ENCODE results near the gene BICC1. TPM values are rescaled to one million over a fixed set of nuclear protein-coding genes. Genes with fewer than 3 reads are reported as not detected.

The BICC1 gene
- total RNA-seq, 1 donor from 2014 or later: 0.12 TPM

DNA sequence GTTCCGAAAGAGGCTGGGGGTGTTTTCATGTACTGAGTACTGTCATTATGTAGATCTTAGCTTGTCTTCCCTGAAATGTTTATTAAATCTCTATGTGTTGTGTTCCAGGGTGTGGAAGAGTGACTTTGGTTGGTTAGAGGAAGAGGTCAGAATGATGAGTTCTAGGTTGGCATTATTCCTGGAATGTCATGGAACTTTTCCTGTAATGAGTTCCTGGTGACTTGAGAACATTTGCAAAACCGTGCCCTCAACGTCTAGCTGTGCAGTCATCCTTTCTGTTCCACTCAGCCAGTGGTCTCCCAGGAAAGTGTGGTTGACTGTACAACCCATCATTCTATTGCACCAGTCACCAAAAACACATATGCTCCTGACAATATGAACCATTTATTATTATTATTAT is 129.6 kb downstream of the BICC1 start:
- Mint-ChIP-seq H3K36me3 (ENCODE audit: unreplicated experiment) (no peaks in the 10 kb centered on the region), H3K27ac (ENCODE audit: unreplicated experiment) (no peak overlapping the region), H3K4me1 (ENCODE audit: low read depth, unreplicated experiment) (no peaks in the 10 kb centered on the region), H3K27me3 (ENCODE audit: unreplicated experiment) (no peaks in the 10 kb centered on the region), H3K4me3 (ENCODE audit: unreplicated experiment) (no peak overlapping the region), H3K9me3 (ENCODE audit: unreplicated experiment) (no peaks in the 10 kb centered on the region)
- TF ChIP-seq, protein P1, sequence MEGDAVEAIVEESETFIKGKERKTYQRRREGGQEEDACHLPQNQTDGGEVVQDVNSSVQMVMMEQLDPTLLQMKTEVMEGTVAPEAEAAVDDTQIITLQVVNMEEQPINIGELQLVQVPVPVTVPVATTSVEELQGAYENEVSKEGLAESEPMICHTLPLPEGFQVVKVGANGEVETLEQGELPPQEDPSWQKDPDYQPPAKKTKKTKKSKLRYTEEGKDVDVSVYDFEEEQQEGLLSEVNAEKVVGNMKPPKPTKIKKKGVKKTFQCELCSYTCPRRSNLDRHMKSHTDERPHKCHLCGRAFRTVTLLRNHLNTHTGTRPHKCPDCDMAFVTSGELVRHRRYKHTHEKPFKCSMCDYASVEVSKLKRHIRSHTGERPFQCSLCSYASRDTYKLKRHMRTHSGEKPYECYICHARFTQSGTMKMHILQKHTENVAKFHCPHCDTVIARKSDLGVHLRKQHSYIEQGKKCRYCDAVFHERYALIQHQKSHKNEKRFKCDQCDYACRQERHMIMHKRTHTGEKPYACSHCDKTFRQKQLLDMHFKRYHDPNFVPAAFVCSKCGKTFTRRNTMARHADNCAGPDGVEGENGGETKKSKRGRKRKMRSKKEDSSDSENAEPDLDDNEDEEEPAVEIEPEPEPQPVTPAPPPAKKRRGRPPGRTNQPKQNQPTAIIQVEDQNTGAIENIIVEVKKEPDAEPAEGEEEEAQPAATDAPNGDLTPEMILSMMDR (IDR thresholded peaks at IDR 0.05; ENCODE audit: partially characterized antibody, unreplicated experiment): no peak
- DNase-seq: no peak

DNA sequence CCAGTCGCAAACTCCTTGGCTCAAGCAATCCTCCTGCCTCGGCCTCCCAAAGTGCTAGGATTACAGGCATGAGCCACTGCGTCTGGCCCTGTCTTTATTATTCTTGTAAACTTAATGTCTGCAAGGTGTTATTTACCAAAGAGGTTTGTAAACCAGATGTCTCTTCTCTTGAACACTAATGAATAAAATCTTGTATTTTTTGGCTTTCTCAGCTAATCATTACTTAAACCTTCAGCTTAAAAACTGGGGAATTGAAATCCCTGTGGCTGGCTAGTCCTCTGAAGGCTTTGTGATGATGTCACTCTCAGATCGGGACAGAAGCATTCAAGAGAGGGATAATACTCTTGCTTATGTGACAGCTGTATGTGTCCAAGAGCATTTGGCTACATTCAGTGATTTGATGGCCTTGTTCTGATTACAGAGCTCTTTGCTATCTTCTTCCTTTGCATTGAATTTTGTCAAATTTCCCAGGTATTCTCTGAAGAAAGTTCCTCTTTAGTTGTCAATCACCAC is 130.3 kb downstream of the BICC1 start:
- Mint-ChIP-seq H3K27me3 (ENCODE audit: unreplicated experiment) (no peaks in the 10 kb centered on the region), H3K4me3 (ENCODE audit: unreplicated experiment) (no peak overlapping the region), H3K9me3 (ENCODE audit: unreplicated experiment) (no peaks in the 10 kb centered on the region), H3K36me3 (ENCODE audit: unreplicated experiment) (no peaks in the 10 kb centered on the region), H3K4me1 (ENCODE audit: low read depth, unreplicated experiment) (no peaks in the 10 kb centered on the region), H3K27ac (ENCODE audit: unreplicated experiment) (no peak overlapping the region)
- no peak for DNase-seq
- TF ChIP-seq, protein P1 (IDR thresholded peaks at IDR 0.05; ENCODE audit: partially characterized antibody, unreplicated experiment): no peak

DNA sequence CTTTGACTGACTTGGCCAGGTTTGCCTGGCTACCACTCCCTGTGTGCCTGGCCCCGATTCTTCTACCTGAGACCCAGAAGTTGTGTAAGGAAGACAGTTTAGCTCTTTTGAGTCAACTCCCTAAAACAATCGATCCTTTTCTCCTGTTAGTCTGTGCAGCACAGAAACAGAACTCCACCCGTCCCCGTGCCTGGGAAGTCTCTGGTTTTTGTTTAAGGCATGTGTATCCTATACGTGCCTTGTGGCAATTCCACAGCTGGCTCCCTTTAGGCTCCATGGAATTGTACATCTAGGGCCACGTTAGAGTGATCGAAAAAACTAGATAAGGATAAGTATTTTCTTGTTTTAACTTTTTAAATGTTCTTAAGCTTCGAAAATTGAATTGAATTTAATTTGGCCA is 131.6 kb downstream of the BICC1 start:
- no peak for DNase-seq
- H3K36me3 Mint-ChIP-seq (ENCODE audit: unreplicated experiment): no peaks in the 10 kb centered on the region
- H3K9me3 Mint-ChIP-seq (ENCODE audit: unreplicated experiment): no peaks in the 10 kb centered on the region
- no peak overlapping the region for H3K27ac Mint-ChIP-seq (ENCODE audit: unreplicated experiment)
- no peaks in the 10 kb centered on the region for H3K4me1 Mint-ChIP-seq (ENCODE audit: low read depth, unreplicated experiment)
- TF ChIP-seq, protein P1 (IDR thresholded peaks at IDR 0.05; ENCODE audit: partially characterized antibody, unreplicated experiment): no peak
- no peak overlapping the region for H3K4me3 Mint-ChIP-seq (ENCODE audit: unreplicated experiment)
- no peaks in the 10 kb centered on the region for H3K27me3 Mint-ChIP-seq (ENCODE audit: unreplicated experiment)

DNA sequence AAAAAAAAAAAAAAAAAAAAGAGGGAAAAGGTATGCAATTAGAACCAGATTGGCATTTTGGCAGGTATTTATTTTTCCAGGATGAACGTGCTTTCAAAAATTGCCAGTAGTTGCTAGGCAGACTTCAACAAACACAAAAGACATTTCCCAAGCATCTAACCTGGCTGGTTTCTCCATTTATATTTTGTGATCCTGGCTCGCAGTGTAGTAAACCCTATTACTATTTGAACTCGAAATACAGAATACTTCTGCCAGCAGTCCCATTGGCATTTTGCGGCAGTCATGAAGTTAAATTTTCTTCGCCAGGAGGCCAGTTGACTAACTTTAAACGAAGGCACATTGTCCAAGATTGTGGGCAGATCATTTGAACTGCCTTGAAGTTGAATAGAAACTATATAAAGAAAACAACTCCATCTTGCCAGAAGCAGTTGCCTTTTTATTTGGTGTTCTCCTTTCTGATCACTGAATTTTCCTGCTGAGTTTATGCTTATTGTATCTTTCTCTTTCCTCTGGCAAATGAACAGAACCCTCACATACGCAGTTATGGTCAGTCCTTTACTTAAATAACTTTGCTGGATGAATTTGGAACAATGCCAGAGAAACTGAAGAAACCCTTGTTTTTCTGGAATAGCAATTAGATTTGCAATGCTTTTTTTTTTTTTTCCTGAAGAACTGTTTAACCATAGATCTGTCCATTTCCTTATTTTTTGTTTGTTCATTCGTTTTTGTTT is 132.9 kb downstream of the BICC1 start:
- no peak for DNase-seq
- Mint-ChIP-seq H3K9me3 (ENCODE audit: unreplicated experiment) (no peaks in the 10 kb centered on the region), H3K27me3 (ENCODE audit: unreplicated experiment) (no peaks in the 10 kb centered on the region), H3K4me1 (ENCODE audit: low read depth, unreplicated experiment) (no peaks in the 10 kb centered on the region), H3K36me3 (ENCODE audit: unreplicated experiment) (no peaks in the 10 kb centered on the region), H3K27ac (ENCODE audit: unreplicated experiment) (no peak overlapping the region), H3K4me3 (ENCODE audit: unreplicated experiment) (no peak overlapping the region)
- TF ChIP-seq, protein P1 (IDR thresholded peaks at IDR 0.05; ENCODE audit: partially characterized antibody, unreplicated experiment): no peak

DNA sequence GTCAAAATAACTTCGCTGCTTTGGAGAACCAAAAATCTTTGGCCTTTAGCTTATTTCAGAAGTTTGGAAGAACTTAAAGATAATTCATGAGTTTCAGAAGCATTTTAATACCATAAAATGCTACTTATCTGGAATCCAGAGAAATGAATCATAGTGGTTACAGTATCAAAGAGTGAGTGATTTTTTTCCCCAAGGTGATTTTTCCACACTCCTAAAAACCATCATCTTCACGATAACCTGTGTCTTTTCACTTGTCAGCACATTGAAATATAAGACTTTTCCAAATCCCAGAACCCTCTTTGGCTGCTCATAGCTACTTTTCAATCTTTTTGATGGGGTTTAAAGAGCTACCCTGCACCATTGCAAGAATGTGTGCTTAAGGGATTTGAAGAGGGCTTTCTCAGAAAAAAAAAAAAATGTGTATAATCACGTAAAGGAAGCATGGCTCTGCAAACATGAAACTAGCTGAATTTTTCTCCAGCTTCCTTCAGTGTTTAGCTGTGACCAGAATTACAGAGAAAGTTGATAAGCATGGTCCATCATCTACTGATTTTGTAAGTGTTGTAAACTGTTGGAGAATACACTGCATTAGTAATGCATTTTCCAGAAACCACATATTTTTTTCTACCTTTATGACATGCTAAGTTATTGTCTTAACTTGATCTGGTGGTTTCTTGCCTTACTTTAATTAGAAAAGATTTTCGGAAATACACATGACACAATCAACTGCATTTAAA is 134.9 kb downstream of the BICC1 start:
- no peaks in the 10 kb centered on the region for H3K36me3 Mint-ChIP-seq (ENCODE audit: unreplicated experiment)
- H3K27ac Mint-ChIP-seq (ENCODE audit: unreplicated experiment): no peak overlapping the region
- no peaks in the 10 kb centered on the region for H3K9me3 Mint-ChIP-seq (ENCODE audit: unreplicated experiment)
- no peaks in the 10 kb centered on the region for H3K4me1 Mint-ChIP-seq (ENCODE audit: low read depth, unreplicated experiment)
- no peak overlapping the region for H3K4me3 Mint-ChIP-seq (ENCODE audit: unreplicated experiment)
- no peak for DNase-seq
- no peaks in the 10 kb centered on the region for H3K27me3 Mint-ChIP-seq (ENCODE audit: unreplicated experiment)
- TF ChIP-seq, protein P1 (IDR thresholded peaks at IDR 0.05; ENCODE audit: partially characterized antibody, unreplicated experiment): no peak

All from glutamatergic neuron (in vitro differentiated cells).